SKM-1 treated with dmso at 0.1 percent for 144 hours (cell line): ENCODE results near the gene PPFIA1.
A peak's percentile ranks its signal among the peaks of the same experiment; 100 is the strongest.
"Not testable (repeated sequence)": the region's sequence is repeated elsewhere in the genome, so short reads cannot be mapped to it uniquely, and the experiment has no call there.

Experiments used
- DNase-seq: peaks from one replicate; lab custom pipeline; 2025; ENCODE audit not compliant: unreplicated experiment; lab: John Stamatoyannopoulos, UW

The PPFIA1 gene

DNA sequence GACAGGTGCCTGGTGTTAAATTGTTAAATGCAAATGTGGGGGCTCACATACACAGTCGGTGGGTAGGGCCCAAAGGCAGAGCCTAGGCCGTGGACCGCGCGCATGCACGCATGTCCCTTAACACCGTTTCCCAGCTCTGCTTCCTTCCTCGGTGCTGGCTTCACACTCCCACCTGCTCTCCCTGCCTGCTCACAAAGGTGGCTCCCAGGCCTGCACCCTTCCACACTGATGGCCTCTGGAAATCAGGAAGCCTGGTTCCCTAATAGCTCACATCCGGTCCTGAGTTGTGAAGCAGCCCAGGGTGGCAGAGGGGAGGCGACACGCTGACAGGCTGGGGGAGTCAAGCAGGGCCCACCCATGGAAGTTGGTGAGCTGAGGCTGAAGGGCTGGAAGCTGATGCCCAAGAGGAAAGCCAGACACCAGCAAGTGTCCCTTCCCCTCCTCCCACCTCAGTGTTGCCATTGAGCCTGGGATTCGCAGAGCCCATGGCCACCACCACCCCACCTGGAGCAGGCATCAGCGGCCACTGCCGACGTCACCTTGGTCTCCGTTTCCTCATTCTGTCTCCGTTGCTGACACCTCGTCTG, 114.2 kb downstream of the PPFIA1 start:
- no peak for DNase-seq

DNA sequence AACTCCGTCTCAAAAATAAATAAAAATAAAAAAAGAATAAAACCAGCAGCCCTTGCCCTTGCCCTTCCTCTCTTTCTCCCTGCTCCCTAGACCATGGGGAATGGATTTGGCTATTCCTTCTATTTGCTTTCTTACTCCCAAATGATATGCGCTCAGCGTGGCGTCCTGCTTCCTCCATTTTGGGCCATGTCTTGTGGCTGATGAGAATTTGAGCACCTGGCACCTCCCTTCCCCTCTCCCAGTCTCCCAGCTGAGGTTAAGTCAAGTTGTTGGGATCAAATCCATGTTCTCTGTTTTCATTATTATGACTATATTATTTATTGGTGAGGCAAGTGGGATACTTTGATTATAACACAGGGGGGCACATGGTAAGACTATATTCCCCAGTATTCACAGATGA, 117.1 kb downstream of the PPFIA1 start:
- DNase-seq = no peak

DNA sequence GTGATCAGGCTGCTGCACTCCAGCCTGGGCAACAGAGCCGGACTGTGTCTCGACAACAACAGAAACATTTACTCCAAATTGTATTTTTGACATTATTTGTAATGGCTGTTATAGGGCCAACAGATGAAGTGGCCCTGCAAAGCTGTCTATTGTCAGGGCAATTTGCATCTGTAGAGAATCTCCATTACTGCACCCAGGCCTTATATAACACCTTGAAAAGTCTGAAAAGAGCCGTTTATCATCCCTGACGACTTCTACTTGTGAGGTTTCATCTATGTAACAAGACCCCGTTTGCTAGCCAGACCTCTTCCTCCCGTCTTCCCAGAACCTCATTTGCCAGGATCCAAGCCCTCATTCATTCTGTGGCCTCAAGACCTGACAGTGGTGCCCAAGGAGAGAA, 118.7 kb downstream of the PPFIA1 start:
- no peak for DNase-seq

DNA sequence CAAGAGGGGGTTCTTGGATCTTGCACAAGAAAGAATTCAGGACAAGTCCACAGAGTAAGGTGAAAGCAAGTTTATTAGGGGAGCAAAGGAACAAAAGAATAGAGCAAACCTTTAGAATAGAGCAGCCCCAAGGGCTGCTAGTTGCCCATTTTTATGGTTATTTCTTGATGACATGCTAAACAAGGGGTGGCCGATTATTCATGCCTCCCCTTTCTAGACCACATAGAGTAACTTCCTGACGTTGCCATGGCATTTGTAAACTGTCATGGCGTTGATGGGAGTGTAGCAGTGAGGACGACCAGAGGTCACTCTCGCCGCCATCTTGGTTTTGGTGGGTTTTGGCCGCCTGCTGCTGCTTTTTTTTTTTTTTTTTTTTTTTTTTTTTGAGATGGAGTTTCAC, 120.4 kb downstream of the PPFIA1 start:
- not testable (repeated sequence) for DNase-seq

DNA sequence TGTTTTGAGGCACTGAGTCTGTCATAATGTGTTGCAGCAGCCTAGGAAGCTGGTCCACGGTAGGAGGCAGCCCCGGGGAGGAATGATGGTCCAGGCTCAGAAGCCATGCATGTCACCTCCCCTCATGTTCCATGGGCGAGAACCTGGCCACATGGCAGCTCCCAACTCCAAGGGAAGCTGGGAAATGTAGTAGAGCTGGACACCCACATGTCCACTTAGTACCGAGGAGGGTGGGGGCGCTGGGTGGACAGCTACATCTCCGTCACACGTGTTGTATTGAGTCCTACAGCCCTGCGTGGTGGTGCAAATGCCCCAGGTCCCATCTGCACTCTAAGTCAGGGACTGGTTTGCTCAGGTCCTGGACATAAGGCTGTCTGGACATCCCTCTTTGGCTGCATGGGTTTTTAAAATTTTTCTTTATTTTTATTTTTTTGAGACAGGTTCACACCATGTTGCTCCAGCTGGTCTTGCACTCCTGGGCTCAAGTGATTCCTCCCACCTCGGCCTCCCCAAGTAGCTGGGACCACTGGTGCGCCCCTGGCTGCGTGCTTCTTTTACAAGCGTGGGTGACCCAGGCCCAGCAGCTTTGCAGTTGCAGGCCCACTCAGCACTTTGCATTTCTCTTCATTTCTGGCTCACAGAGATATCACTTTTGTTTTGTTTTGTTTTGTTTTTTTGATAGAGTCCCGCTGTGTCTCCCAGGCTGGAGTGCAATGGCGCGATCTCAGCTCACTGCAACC, 123.9 kb downstream of the PPFIA1 start:
- DNase-seq = no peak

DNA sequence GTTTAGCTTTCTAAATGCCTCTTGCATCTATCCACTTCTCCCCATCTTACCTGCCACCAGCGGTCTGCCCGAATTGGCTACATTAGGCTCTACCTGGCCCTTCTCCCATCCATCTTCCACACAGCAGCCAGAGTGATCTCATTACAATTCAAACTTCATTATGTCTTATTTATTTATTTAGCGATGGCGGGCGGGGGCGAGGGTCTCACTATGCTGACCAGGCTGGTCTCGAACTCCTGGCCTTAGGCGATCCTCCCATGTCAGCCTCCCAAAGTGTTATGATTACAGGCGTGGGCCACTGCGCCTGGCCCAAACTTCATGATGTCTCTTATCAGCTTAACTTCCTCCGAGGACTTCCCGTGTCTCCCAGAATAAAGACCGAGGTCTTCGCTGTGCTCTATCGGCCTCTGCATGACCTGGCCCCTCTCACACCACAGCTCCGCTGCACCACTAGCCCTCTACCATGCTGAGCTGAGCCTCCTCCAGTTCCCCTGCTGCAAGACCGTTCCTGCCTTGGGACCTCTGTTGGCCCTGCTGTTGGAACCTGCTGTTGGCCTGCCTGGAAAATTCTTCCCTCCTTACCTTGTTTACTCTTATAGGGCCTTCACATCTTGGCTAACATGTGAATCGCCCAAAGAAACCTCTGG, 127.0 kb downstream of the PPFIA1 start:
- DNase-seq = peak; percentile 29

DNA sequence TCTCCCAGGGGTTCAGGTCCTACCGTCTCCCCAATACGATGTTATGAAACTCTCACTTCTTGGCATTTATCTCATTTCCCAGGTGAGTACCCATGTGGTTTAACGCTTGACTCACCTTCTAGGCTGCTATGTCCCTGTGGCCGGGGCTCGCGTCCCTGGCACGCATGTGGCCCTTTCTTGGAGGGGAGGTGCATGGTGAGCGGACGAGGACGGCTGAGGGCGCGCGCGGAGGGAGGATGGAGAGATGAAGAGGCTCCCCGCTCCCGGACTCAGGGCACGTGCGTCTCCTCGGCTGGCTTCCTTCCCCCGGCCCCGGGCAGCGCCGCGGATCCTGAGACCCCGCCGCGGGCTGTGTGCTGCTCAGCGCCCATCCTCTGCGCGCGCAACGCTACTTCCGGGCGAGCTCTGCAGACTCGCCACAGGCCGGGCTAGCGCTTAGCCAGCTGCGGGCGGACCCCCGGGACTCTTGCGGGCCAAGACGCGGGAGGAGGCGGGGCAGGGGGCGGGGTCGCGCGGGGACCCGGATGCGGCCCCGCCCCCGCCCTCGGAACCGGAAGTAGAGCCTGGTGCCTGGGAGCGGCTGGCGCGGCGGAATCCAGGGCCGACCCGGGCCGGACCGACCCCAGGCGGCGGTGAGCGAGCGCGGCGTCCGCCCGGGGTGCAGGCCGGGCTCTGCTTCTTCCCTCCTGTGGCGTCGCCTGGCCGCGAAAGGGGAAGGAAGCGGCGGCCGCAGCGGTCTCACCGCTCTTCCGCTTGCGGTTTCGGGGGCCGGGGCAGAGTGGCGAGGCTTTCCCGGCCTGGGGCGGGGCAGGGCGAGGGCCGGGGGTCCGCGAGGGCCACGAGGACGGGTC, 127.7 kb downstream of the PPFIA1 start, which contains the start of gene CTTN:
CTTN (plus strand) TSS at position 547 of the 851 bp plus-strand sequence. CDS start 8,769 bp downstream, outside the sequence.
- DNase-seq = peak; percentile 65

DNA sequence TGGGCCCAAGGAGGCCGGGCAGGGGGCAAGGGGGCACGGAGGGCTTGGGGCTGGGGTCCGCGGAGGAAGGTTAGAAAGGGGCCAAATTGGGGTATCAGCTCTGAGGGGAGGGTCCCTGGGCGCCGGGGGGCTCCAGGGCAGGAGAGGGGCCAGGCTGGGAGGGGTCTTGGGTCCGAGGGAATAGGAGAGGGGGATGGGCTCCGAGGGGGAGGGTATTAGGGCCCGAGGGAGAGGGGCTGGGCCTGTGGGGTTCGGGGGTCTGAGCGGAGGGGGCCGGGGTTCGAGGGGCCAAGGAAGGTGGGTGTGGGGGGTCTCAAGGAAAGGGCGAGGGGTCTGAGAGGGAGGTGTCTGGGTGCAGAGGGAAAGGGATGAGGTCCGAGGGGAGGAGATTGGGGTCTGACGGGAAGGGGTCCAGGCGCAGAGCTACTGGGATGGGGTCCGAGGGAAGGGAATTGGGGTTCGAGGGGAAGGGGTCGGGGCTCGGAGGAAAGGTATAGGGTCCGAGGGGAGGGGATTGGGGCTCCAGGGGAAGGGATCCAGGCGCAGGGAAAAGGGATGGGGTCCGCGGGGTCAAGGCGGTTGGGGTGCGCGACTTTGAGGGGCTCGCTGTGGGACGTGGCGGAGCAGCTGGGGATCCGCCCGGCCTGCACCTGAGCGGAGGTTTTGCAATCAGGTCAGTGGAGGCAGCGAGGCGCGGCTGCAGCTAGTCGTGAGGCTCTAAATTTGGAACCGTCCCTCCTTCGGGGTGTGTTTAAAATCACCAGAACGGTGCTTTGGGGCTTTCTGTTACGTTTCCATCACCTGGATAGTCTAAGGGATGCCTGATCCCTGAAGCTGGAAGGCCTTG, 128.6 kb downstream of the PPFIA1 start:
- no peak for DNase-seq

DNA sequence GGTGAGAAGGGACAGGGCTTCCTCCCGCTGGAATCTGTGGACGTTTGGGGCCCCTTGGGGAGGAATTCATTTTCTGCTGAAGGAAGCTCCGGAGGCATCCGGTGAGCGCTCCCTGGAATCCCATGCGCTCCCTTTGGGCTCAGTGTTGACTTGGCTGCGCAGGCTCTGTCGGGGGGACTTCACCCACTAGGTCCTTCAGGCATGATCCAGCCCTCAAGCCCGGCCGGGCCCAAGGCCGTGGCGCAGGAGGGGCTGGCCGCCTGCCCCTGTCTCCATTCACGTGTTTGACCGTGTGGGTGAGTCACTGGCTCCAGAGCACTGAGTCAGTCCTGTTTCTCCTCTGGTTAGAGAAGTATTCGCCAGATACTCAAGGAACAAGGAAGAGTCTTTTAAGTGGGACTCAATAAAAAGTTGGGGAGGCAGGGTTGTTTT, 129.2 kb downstream of the PPFIA1 start:
- no peak for DNase-seq

DNA sequence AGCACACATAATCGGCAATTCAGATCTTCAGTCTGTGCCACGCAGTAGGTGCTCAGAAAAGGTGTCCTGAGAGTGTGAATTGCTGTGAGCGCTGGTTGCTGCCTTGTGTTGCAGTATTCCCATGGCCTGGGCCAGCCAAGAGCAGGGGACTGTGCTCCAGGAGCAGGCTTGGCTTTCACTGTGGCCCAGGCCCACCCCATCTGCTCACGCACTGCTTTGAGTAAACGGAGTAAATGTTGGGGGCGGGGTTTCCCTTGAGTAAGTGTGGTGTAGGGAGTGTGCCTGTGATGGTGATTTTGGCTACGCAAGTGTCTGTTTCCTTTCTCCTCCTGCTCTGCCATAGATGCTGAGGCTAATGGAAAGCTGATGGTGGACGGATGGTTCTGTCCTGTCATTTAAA, 130.2 kb downstream of the PPFIA1 start:
- no peak for DNase-seq

DNA sequence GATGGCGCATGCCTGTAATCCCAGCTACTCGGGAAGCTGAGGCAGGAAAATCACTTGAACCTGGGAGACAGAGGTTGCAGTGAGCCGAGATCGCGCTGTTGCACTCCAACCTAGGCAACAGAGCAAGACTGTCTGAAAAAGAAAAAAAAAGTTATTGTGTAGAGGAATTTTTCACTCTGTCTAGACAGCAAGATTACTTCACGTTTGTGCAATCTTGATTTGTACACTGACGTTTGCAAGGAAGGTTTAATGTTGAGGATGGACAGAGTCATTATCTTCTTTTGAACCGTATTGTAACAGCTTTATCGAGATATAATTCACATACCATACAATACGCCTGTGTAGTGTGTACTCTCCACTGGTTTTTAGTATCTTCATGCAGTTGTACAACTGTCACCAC, 131.5 kb downstream of the PPFIA1 start:
- no peak for DNase-seq

DNA sequence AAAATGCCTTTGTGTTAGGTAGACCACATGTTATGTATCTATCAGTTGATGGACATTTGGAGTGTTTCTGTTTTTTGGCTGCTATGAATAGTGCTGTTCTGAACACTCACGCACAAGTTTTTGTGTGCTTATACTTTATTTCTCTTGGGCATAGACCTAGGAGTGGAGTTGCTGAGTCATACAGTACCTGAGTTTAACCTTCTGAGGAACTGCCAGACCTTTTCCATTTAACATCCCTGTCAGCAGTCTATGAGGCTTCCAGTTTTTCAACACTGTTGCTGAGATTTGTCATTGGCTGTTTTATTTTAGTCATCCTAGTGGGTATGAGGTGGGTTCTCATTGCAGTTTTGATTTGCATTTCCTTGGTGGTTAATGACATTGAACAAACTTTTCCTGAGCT, 132.2 kb downstream of the PPFIA1 start:
- DNase-seq = no peak

DNA sequence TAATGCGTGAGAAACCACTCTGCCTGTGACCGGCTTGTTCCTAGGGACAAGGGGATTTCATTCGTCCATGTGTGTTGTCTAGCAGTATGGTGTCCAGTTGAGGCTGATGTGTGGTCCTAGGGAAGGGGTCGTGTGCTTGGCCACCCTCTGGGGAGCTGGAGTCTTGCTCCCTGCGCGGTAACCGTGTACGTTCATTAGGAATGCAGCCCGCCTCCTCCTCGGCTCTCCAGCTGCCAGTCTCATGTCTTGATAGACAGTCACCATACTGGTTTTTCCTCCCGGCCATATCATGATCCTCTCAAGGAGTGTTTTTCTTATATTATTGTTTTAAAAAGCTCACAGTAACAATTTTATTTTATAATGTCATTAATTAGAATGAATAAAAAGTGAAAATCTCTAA, 133.8 kb downstream of the PPFIA1 start:
- no peak for DNase-seq

DNA sequence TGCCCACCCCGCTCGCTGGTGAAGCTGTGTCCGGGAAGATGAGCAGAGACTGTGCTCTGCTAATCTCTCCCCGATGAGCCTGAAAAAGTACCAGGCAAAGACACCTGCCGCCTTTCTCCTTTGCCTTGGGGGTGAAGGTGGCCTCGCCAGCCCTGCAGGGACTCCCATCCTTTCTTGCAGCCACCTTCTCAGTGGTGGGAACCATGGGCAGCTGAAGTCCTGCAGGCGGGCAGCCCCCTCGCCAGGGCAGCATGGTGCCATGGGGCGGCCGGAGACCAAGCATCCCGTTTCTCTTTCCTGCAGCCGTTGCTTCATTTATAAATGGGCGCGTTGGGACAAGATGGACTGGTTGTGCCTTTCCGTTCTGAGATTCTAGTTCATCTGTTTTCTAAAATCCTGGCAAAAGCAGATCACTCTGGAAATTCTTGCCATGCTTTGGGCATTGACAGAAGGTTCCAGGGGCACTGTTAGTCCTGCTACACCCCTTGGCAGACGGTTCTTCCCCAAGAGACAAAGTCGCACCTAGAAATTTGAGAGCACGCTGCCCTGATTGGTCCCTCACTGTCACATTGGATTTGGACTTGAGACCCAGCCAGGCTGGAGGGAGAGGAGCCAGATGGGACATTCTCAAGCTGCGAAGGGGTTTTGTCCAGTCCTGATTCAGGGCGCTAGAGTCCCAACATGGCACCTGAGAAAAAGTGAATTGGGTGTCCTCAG, 135.3 kb downstream of the PPFIA1 start:
- no peak for DNase-seq

DNA sequence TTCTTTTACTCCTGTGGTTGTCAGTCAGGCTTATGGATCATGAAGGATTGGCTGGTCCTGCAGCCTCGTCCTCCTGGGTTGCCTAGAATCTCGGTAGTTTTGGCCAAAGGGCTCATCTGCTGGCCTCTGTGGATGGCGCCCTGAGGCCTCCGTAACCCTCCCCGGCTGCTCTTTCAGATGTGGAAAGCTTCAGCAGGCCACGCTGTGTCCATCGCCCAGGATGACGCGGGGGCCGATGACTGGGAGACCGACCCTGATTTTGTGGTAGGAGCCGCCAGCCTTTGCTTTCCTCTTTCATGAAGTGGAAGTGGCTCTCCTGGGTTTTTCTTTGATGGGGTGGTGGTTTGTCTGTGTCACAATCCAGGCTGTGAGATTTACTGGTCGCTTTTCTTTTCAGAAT, 136.6 kb downstream of the PPFIA1 start:
- no peak for DNase-seq

DNA sequence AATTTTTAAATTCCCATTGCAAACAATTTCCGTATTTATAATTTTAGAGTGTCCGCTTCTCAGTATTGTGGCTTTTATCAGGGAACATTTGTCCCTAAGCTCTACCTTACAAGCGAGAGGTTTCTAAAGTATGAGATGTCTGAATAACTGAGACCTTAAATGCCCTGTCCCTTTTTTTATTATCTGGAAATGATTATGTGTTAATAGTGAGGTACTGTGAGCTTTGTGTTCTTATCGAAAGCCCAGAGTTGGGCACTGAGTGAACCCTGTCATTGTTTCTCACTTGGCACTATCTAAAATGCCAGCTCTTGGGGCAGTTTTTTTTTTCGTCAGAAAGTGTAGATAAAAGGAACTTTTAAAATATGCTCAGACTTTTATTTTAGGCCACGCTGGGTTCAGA, 137.3 kb downstream of the PPFIA1 start:
- no peak for DNase-seq

DNA sequence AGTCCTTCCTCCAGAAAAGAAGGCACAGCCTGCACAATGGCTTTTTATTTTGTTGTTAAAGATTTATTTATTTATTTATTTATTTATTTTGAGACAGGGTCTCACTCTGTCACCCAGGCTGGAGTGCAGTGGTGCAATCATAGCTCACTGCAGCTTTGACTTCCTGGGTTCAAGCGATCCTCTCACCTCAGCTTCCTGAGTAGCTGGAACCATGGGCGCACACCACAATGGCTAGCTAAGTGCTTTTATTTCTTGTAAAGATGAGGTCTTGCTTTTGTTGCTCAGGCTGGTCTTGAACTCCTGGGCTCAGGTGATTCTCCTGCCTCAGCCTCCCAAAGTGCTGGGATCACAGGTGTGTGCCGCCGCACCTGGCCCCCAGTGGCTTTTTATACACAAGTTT, 137.8 kb downstream of the PPFIA1 start:
- not testable (repeated sequence) for DNase-seq

DNA sequence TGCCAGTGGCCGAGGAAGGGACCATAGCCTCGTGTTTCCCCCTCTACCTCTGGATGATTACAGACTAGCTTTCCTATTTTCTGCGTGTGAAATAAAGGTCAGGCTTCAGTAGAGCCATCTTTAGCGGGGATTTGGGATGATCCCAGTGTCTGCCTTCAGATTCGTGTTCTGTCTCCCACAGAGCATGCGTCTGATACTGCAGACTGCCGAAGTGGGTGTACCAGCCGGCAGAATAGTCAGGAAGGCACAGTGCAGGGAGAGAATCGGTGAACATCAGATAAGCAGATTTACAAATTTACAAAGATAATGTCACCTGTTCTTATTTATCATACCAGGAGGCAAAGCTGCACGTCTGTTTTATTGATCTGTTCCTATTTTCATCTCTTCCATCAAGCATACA, 138.9 kb downstream of the PPFIA1 start:
- no peak for DNase-seq

DNA sequence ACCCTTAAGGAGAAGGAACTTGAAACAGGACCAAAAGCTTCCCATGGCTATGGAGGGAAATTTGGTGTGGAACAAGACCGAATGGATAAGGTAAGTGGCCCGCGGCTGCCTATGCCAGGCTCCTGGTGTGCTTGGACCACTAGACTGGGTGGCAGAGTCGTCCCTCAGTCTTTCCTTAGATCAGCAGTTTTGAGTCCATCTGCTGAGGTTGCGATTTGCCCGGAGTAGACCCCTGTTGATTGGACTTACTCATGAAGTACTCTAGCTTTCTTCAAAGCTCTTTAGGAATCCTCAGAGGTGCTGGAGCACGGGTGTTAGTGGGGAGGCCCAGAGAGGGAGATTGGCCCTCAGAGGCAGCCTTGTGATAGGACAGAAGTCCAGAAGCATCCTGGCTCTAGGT, 139.4 kb downstream of the PPFIA1 start:
- no peak for DNase-seq
